Eye (tissue), 1 donor: ENCODE data around the gene SLC25A34.
A peak's percentile ranks its signal among the peaks of the same experiment; 100 is the strongest.
"Not testable (repeated sequence)": the region's sequence is repeated elsewhere in the genome, so short reads cannot be mapped to it uniquely, and the experiment has no call there.

Experiments
- DNase-seq: peaks from one replicate; pipeline ENCODE4 v3.0.0-alpha.2; 2015

Gene SLC25A34

DNA sequence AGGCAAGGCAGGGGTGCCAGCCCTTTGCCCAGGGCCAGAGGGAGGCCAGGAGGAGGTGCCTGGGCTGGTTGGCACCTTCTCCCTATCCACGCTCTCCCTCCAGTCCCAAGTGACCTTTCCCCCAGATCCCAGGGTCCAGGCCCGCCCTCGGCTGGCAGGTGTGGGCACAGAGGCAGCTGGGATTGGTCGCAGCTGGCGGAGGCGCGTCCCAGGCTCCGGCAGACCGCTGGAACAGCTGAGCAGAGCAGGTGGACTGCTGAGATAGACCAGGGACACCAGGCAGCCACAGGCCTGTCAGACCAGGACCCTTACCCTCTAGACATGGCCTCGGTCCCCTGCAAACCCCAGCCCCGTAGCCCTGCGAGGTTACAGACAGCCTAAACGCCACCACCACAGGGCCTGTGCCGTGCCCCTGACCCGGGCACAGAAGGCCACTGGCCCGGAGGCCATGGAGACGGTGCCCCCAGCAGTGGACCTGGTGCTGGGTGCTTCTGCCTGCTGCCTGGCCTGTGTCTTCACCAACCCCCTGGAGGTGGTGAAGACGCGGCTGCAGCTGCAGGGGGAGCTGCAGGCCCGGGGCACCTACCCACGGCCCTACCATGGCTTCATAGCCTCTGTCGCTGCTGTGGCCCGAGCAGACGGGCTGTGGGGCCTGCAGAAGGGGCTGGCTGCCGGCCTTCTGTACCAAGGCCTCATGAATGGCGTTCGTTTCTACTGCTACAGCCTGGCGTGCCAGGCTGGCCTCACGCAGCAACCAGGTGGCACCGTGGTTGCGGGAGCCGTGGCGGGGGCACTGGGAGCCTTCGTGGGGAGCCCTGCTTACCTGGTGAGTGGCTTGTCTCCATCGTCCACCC lies at the start of gene SLC25A34:
TSS of gene SLC25A34 (plus strand) at position 221 of the 854 bp plus-strand sequence. CDS start at position 449, 228 bp downstream.
- DNase-seq = no peak

DNA sequence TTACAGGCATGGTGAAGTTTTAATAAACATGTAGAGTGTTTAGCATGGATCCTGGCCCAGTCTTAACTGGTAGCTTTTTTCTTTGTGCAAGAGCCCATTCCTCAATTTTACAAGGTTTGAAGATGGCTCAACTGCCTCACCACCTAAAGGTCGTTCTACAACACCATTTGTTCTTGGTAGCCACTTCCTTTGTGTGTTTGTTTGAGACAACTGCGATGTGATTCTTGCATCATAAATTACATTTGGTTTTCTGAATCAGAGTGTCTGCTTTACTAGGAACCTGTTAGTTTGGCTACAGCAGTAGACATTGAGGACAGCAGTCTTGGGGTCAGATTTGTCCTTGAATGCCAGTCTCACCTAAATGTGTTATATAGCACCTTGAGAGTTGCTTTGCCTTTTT lies 48.6 kb upstream of the SLC25A34 start:
- no peak for DNase-seq

DNA sequence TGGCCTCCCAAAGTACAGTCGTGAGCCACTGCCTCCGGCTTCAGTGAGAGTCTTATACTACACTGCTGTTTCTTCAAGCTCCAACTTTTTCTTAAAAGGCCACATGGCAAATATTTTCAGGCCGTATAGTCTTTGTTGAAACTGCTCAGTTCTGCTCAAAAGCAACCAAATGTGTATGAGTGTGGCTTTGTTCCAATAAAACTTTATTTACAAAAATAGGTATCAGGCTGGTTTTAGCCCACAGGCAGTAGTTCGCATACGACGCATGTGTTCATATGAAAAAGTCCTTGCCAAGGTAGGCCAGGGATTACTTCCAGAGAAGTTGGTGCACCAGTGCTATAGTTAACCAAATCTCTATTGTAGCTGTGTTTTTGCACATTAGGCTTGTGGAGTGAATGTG lies 45.7 kb upstream of the SLC25A34 start:
- DNase-seq = no peak

DNA sequence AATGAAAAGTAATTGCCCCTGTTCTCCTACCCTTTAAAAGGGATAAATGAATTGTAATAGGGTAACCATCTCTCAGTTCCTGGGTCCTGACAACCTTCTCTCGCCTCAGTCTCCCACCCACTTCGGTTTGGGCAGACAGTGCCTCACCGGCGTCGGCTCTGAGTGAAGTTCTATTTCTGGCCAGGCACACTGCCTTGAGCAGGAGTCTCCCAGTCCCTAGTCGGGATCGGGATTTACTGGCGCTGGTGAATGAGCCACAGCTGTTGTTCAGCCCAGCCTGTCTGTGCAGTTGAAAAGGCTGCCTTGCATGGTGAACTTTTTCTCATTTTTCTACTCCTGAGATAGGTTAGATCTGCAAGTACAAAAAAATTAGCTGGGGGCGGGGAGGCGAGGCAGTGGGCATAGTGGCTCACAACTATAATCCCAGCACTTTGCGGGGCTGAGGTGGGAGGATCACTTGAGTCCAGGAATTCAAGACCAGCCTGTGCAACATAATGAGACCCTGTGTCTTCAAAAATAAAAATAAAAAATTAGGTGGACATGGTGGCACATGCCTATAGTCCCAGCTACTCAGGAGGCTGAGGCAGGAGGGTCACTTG lies 44.5 kb upstream of the SLC25A34 start:
- DNase-seq = no peak

DNA sequence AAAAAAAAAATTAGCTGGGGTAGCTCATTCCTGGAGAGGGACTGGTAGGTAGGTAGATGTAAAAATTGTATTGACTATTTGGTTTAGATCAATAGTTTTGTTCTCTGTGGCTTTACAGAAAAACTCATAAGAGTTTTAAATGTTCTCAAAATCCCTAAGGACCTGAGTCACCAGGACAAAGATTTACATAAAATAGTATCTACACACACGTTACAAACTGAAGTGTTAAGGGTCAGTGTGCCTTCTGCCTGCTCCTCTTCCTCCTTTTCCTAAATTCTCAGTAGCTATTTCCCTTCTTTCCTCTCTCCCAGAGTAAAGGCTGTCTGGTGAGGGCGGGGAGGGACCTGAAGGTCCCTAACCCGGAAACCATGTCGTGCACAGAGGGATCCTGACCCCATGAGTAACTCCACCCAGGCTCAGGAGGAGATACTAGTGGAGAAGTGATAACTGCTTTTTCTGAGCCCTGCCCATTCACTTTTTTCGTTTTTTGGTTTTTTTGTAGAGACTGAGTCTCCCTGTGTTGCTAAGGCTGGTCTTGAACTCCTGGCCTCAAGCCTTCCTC lies 43.9 kb upstream of the SLC25A34 start:
- no peak for DNase-seq

DNA sequence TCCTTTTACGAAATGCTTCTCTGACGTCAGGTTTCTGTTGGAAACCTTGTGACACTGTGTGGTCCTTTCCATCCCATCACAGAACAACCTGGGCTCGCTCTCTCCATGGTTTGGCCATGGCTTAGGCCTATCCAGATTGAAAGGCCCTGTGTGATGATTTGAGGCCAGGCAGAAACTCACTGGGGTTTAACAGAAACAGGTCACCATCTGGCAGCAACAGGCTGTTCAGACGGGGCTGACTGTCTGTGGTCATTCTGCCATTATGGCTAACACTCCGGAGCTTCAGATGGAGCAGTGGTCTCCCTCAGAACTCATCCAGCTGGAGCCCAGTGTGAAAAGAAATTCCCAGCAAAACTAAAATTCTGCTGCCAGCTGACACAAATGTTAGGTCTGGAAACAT lies 42.7 kb upstream of the SLC25A34 start:
- DNase-seq = peak; percentile 42

DNA sequence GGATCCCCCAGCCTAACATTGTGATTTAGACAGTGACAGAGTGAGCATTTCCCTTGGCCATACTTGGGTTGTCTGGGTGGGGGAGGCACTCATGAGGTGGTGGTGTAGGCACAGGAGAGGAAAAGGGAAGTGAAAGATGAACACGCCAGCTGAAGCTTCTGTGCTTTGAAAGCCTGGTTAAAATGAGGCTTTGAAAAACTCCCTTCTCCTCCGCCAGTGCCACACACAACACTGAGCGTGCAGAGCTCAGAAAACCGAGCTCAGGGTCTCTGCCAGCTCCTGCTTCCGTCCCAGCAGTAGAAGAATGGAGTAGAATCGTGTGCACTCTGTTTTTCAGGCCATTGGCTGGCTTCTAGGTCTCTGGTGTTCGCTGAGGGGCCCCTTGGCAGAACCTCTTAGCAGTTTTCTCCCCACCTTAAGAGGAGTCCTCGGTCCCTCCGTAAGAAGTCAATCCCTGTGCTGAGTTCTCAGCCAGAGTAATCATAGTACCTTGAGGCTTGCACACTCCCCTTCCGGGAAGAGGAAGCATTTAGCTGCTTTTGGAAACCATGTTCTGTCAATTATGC lies 39.0 kb upstream of the SLC25A34 start:
- no peak for DNase-seq

DNA sequence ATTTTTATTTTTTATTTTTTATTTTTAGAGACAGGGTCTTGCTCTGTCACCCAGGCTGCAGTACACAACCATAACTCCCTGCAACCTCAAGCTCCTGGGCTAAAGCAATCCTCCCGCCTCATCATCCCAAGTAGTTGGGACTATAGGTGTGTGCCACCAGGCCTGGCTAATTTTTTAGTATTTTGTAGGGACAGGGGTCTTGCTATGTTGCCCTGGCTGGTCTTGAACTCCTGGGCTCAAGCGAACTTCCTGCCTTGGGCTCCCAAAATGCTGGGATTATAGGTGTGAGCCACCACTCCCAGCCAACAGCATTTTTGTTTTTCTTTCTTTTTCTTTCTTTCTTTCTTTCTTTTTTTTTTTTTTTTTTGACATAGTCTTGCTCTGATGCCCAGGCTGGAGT lies 37.9 kb upstream of the SLC25A34 start:
- no peak for DNase-seq

DNA sequence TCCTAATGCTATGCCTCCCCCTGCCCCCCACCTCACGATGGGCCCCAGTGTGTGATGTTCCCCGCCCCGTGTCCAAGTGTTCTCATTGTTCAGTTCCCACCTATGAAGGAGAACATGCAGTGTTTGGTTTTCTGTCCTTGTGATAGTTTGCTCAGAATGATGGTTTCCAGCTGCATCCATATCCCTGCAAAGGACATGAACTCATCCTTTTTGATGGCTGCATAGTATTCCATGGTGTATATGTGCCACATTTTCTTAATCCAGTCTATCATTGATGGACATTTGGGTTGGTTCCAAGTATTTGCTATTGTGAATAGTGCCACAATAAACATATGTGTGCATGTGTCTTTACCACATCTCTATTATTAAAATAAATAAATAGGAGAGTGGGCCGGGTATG lies 36.7 kb upstream of the SLC25A34 start:
- DNase-seq = not testable (repeated sequence)

DNA sequence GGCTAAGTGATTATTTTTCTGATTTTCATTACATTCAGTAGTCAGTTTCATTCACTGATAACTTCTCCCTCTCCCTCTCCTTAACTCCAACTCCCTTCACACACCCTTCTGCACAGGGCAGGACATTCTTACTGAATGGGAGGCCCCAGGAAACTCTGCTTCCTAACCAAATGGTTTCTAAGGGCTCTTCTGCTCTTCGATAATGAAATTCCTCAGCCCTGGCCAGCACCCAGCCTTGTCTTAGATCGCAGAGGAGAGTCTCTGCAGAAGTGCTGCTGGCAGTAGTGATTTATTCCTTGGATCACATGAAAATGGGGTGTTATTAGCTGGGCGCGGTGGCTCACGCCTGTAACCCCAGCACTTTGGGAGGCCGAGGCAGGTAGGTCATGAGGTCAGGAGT lies 35.5 kb upstream of the SLC25A34 start:
- DNase-seq = no peak

DNA sequence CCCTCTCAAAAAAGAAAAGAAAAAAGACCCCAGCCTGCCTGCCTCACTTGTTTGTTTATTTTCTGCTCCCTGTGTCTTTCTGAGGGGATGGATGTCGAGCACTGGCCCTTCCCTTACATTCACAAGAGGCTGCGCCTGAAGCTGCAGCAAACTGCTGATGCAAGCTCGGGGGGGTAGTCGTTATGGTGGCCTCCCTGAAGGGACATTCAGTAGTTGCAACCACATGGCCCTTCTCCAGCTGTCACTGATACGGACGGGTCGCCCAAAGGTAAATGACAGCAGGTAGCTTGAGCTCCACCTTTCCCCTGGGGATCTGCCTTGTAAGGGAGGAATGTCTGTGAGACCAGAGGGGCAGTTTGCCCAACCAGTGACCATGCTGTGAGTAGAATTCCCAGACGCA lies 34.3 kb upstream of the SLC25A34 start:
- no peak for DNase-seq

DNA sequence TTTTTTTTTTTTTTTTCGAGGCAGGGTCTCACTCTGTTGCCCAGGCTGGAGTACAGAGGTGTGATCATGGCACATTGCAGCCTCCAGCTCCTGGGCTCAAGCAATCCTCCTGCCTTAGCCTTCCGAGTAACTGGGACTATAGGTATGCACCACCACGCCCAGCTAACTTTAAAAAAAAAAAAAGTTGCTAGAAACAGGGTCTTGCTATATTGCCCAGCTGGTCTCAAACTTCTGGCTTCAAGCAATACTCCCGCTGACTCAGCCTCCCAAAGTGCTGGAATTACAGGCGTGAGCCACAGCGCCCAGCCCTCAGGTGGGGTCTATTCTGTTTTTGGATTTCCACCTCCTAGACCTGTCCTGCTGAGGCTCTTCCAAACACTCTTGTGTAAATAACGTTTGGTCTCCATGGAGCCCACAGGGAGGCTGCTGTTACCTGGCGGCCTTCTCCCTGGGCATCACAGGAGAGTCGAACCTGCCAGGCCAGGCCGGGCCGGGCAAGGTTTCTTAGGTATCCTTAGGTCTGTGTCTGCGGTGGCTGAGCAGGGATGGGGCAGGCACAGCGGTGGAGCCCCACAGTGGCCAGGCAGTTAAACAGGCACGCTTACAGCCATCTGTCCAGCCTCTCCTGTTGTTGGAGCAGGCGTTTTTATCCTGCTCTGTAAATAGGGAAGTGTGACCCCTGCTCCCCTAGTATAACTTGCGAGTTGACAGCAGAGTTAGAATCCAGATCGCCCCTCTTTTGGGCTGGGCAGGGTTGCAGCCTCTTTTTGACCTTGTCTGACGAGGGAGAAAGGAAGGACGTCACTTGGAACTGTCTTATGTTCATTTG lies 33.1 kb upstream of the SLC25A34 start:
- no peak for DNase-seq

DNA sequence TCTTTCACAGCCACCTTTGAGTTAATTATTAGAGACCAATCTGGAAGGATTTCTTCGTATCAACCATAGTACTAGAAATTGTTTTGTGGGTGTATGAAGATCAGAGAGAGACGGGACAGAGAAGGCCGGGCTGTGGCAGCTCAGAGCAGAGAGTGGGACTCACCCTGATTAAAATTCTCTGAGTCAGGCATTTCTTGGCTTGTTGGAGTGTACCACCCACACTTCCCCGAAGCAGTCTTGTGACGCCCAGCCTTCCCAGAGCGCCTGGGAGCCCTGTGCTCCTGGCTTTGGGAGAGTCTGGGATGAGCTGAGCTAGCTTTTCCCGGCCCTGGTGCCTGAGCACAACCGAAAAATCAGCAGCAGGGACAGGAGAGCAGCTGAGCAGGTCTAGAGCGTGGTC lies 32.5 kb upstream of the SLC25A34 start:
- peak; percentile 54 for DNase-seq

DNA sequence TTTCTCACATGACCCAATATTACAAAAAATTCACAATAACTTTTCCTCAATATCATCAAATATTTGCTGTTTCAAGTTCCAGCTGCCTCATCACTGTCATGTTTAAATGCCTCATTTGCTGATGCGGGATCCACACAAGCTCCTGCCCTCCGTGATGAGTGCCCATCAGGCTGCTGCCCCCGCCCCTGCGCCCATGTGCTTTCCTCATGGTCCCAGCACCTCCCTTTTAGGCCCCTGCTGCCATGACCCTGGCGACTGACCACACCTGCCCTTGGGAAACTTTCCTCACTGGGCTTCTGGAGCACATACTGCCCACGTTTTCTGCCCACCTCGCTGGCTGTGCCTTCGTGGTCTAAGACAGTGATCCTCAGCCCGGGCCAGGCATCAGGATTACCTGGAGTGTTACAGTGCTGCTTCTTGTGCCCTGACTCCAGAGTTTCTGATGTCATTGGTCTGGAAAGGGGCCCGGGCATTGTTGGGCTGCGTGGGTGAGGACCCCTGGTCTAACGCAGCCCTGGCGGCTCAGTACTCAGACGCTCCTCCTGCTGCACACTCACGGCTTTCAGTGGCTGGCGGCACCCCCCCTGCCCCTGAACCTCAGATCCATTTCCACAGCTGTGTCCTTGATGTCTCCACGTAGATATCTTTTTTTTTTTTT lies 31.4 kb upstream of the SLC25A34 start:
- DNase-seq = no peak

DNA sequence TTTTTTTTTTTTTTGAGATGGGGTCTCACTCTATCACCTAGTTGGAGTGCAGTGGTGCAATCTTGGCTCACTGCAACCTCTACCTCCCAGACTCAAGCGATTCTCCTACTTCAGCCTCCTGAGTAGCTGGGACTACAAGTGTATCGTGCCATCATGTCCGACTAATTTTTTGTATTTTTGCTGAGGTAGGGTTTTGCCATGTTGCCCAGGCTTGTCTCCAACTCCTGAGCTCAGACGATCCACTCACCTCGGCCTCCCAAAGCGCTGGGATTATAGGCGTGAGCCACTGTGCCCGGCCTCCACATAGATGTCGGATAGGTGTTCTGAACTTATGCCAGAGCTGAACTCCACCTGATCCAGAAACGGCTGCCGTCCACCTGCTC lies 30.9 kb upstream of the SLC25A34 start:
- DNase-seq = no peak

DNA sequence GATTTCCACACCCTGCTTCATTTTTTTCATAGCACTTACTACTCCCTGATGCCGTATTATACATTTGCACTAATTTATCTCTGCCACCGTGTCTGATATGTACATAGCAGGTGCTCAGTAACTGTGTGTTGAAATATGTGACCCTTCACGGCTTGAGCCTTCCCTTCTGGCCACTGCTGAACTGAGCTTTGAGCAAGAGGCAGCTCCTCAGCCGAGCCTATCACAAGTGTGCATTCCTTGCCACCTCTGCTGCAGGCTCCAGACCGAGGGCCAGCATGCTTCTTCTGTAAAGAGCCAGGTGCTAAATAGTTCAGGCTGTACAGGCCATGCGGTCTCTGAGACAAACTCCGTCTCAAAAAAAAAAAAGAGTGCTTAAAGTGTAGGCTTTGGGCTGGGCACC lies 29.3 kb upstream of the SLC25A34 start:
- no peak for DNase-seq

DNA sequence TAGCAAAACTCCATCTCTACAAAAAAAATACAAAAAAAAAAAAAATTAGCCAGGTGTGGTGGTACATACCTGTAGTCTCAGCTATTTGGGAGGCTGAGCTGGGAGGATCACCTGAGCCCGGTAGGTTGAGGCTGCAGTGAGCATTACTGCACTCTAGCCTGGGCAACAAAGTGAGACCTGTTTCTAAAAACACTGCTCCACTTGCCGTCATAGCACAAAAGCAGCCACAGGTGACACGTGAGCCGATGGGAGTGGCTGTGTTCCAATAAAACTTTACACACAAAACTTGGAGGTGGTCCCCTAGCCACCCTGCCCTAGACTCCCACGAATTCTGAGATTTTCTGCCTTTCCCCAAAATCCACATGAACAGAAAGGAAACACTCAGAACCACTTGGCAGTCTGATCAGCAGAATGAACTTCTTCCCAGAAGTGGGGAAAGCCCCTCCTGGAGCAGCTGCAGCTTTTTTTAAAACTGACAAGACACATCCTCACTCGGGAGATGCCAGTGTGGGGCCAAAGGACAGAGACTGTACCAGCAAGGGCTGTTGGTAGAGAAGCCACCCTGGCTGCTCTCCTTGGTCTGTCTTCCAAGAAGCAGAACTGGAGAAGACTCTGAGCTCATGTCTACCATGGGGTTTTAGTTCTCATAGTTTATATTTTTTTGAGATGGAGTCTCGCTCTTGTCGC lies 28.7 kb upstream of the SLC25A34 start:
- DNase-seq = no peak

DNA sequence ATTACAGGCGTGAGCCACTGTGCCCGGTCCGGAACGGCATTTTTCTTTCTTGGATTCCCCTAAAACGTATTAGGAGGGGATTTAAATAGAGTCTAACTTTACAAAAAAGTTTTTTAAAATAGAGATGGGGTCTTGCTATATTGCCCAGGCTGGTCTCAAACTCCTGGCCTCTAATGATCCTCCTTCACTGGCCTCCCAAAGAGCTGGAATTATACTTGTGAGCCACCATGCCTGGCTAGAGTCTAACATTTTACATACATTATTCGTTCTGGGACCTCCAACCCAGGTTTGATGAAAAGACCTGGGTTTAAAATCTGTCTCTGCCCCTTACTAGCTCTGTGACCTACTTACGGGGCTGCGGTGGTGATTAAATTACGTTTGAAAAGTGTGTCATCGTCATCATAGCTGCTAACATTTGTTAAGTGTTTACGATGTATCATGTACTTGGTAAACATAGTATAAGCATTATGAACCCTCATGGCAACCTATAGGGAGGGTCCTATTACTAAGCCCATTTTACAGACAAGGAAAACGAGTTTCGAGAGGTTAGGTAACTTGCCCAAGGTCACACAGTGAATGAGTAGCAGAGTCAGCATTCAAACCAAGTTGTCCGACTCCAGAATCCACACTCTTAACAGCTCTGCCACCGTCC lies 27.4 kb upstream of the SLC25A34 start:
- DNase-seq = no peak

DNA sequence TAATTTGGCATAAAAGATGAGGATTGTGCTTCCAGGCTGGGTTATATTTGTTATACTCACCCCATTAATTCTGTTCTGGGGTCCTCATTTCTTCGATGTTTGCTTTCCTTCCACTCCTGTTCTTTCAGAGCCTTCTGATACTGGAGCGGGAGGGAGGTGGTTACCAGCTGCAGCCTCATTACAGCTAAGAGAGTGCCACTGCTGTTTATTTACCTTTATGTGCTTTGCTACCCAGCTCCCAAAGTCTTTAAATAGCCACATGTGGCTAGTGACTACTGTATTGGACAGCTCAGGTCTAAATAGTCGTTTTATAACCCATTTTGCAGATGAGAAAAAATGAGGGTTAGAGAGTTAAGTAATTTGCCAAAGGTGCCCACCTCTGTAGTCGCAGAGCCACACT lies 26.8 kb upstream of the SLC25A34 start:
- no peak for DNase-seq

DNA sequence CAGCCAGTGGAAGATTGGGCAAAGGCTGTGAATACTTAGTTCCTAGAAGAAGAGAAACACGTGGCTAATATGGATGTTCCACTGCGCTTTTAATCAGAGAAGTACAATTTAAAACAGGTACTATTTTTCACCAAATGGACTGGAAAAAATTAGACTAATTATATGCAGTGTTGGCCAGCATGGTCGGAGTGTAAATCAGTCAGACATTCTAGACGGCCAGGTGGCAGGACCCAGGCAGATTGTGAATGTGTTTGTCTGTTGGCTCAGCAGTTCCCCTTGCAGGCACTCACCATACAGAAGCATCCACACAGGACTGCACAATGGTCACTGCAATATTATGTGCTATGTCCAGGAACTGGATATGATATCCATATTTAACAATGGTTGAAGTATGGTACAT lies 23.9 kb upstream of the SLC25A34 start:
- DNase-seq = no peak

DNA sequence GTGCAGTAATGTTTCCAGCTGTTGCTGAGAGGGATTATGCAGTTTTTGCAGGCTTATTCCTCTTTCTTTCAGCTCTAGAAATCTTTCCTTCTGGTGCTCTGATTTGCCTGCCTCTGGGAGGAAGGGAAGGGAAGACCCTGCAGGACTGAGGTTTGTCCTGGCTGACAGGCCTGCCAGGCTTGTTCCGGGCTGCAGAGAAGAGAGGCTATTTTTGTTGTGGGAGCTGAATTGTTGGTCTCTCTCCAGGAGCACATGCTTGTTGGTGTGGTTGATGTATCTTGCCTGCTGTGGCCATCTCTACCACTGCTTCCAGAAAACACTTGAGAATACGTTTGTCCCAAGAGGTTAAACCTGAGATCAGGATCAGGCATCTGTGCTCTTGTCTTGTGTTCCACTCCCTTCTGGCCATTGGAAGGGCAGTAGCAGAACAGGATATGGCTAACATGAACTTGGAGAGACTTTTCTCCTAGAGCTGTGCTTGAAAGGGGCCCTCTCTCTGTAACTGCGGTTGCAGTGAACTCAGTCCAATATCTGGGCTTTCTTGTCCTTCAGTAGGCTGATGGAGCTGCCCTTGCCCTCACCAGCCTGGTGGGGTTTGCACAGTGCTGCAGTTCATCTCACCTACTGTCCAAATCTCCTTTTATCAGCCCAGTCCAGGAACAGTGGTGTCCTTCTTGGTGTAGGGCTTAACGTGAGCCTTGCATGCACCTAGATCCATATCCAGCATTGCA lies 21.5 kb upstream of the SLC25A34 start:
- DNase-seq = no peak
